ENCODE results near the gene POC1B.
A peak's percentile ranks its signal among the peaks of the same experiment; 100 is the strongest.

POC1B gene

GRCh38 chr12:89525824-89526770 is at the start of gene POC1B:
Gene POC1B, minus strand, starts transcription at chr12:89526047. Its CDS starts 152 bp downstream, at chr12:89525895.
- no peak for TF ChIP-seq Cebpa-rat (IDR thresholded peaks at IDR 0.05)
- Histone ChIP-seq H3K27ac (peak within 1 kb of the TSS; percentile 83 to 93 (median 87)), H3K4me1 (peaks cover 29 to 68% (median 50%) of the 10 kb centered on the region in 10 experiments)

GRCh38 chr12:89575374-89575773 is 49.5 kb upstream of the POC1B start:
- Histone ChIP-seq H3K4me1 (peaks cover 0 to 5% (median 0%) of the 10 kb centered on the region in 10 experiments; a peak in 1 of 20 replicates), H3K36me3 (no peaks in the 10 kb centered on the region), H4K20me1 (no peaks in the 10 kb centered on the region), H3K27me3 (no peaks in the 10 kb centered on the region), H3K9ac (no peak overlapping the region), H3K4me3 (no peak overlapping the region), H3K4me2 (no peak overlapping the region), H3K27ac (no peak overlapping the region), H3K9me3 (replicated peaks in 1 of 11) (no peaks in the 10 kb centered on the region)
- no peak for TF ChIP-seq Cebpa-rat (IDR thresholded peaks at IDR 0.05)

More at GRCh38 chr12:89525824-89526770, at the start of gene POC1B:
- peak within 1 kb of the TSS; percentile 76 to 97 (median 92) for H3K4me2 ChIP-seq
- peaks cover 13 to 30% (median 19%) of the 10 kb centered on the region in 11 experiments; a peak in 20 of 22 replicates for H3K36me3 ChIP-seq
- no peaks in the 10 kb centered on the region for H3K27me3 ChIP-seq
- H3K9ac ChIP-seq: peak within 1 kb of the TSS; percentile 85 to 94 (median 91)
- H3K9me3 ChIP-seq (replicated peaks in 1 of 11): peaks cover 0 to 5% (median 0%) of the 10 kb centered on the region in 11 experiments; a peak in 2 of 22 replicates
- peaks cover 0 to 30% (median 10%) of the 10 kb centered on the region in 11 experiments; a peak in 14 of 22 replicates for H4K20me1 ChIP-seq
- H3K4me3 ChIP-seq: peak within 1 kb of the TSS; percentile 94 to 100 (median 99)

- H3K9me3 ChIP-seq (replicated peaks in 1 of 11): no peaks in the 10 kb centered on the region
- H3K27ac ChIP-seq: no peak overlapping the region
- no peak overlapping the region for H3K4me2 ChIP-seq
- no peaks in the 10 kb centered on the region for H3K27me3 ChIP-seq
- H3K36me3 ChIP-seq: no peaks in the 10 kb centered on the region
- TF ChIP-seq Cebpa-rat (IDR thresholded peaks at IDR 0.05): no peak
- peaks cover 0 to 5% (median 0%) of the 10 kb centered on the region in 10 experiments; a peak in 1 of 20 replicates for H3K4me1 ChIP-seq
- no peak overlapping the region for H3K4me3 ChIP-seq
- H4K20me1 ChIP-seq: no peaks in the 10 kb centered on the region
- no peak overlapping the region for H3K9ac ChIP-seq
Observed at GRCh38 chr12:89574736-89575208, 48.9 kb upstream of the POC1B start.

GRCh38 chr12:89573051-89573810 is 47.4 kb upstream of the POC1B start:
- Histone ChIP-seq H3K4me1 (peaks cover 0 to 5% (median 0%) of the 10 kb centered on the region in 10 experiments; a peak in 1 of 20 replicates), H4K20me1 (no peaks in the 10 kb centered on the region), H3K36me3 (no peaks in the 10 kb centered on the region), H3K9me3 (replicated peaks in 1 of 11) (no peaks in the 10 kb centered on the region), H3K9ac (no peak overlapping the region), H3K4me3 (no peak overlapping the region), H3K27ac (no peak overlapping the region), H3K4me2 (no peak overlapping the region), H3K27me3 (no peaks in the 10 kb centered on the region)
- no peak for TF ChIP-seq Cebpa-rat (IDR thresholded peaks at IDR 0.05)

GRCh38 chr12:89571491-89572195 is 45.8 kb upstream of the POC1B start:
- H3K9ac ChIP-seq: no peak overlapping the region
- H3K36me3 ChIP-seq: no peaks in the 10 kb centered on the region
- H3K27ac ChIP-seq: no peak overlapping the region
- no peaks in the 10 kb centered on the region for H3K9me3 ChIP-seq (replicated peaks in 1 of 11)
- no peaks in the 10 kb centered on the region for H4K20me1 ChIP-seq
- H3K27me3 ChIP-seq: no peaks in the 10 kb centered on the region
- no peak overlapping the region for H3K4me2 ChIP-seq
- no peak overlapping the region for H3K4me3 ChIP-seq
- no peak for TF ChIP-seq Cebpa-rat (IDR thresholded peaks at IDR 0.05)
- H3K4me1 ChIP-seq: peaks cover 0 to 5% (median 0%) of the 10 kb centered on the region in 10 experiments; a peak in 1 of 20 replicates

GRCh38 chr12:89568484-89568883 is 42.6 kb upstream of the POC1B start:
- no peaks in the 10 kb centered on the region for H4K20me1 ChIP-seq
- H3K9ac ChIP-seq: no peak overlapping the region
- TF ChIP-seq Cebpa-rat (IDR thresholded peaks at IDR 0.05): no peak
- H3K36me3 ChIP-seq: no peaks in the 10 kb centered on the region
- no peak overlapping the region for H3K4me3 ChIP-seq
- no peak overlapping the region for H3K27ac ChIP-seq
- no peaks in the 10 kb centered on the region for H3K4me1 ChIP-seq
- no peak overlapping the region for H3K4me2 ChIP-seq
- no peaks in the 10 kb centered on the region for H3K27me3 ChIP-seq
- no peaks in the 10 kb centered on the region for H3K9me3 ChIP-seq (replicated peaks in 1 of 11)

- H3K36me3 ChIP-seq: no peaks in the 10 kb centered on the region
- no peaks in the 10 kb centered on the region for H3K9me3 ChIP-seq (replicated peaks in 1 of 11)
- H3K4me3 ChIP-seq: no peak overlapping the region
- no peaks in the 10 kb centered on the region for H3K4me1 ChIP-seq
- H3K4me2 ChIP-seq: no peak overlapping the region
- no peaks in the 10 kb centered on the region for H4K20me1 ChIP-seq
- no peak overlapping the region for H3K27ac ChIP-seq
- no peak overlapping the region for H3K9ac ChIP-seq
- no peak for TF ChIP-seq Cebpa-rat (IDR thresholded peaks at IDR 0.05)
- no peaks in the 10 kb centered on the region for H3K27me3 ChIP-seq
Observed at GRCh38 chr12:89567691-89568239, 41.9 kb upstream of the POC1B start.

- H3K4me3 ChIP-seq: no peak overlapping the region
- no peaks in the 10 kb centered on the region for H3K9me3 ChIP-seq (replicated peaks in 1 of 11)
Observed at GRCh38 chr12:89566615-89567014, 40.8 kb upstream of the POC1B start.

More at GRCh38 chr12:89566615-89567014, 40.8 kb upstream of the POC1B start:
- Histone ChIP-seq H3K27ac (no peak overlapping the region), H3K4me1 (no peaks in the 10 kb centered on the region), H3K36me3 (no peaks in the 10 kb centered on the region), H3K4me2 (no peak overlapping the region), H3K27me3 (no peaks in the 10 kb centered on the region), H4K20me1 (no peaks in the 10 kb centered on the region), H3K9ac (no peak overlapping the region)
- no peak for TF ChIP-seq Cebpa-rat (IDR thresholded peaks at IDR 0.05)

Measured in BLaER1 treated with 17β-estradiol and CSF1 and Interleukin-3, amounts not matched to agents 10 nM and 100 nM (cell line).